ENCODE results near the gene SCIN.
"Not testable (repeated sequence)": the region's sequence is repeated elsewhere in the genome, so short reads cannot be mapped to it uniquely, and the experiment has no call there.

Gene SCIN

DNA sequence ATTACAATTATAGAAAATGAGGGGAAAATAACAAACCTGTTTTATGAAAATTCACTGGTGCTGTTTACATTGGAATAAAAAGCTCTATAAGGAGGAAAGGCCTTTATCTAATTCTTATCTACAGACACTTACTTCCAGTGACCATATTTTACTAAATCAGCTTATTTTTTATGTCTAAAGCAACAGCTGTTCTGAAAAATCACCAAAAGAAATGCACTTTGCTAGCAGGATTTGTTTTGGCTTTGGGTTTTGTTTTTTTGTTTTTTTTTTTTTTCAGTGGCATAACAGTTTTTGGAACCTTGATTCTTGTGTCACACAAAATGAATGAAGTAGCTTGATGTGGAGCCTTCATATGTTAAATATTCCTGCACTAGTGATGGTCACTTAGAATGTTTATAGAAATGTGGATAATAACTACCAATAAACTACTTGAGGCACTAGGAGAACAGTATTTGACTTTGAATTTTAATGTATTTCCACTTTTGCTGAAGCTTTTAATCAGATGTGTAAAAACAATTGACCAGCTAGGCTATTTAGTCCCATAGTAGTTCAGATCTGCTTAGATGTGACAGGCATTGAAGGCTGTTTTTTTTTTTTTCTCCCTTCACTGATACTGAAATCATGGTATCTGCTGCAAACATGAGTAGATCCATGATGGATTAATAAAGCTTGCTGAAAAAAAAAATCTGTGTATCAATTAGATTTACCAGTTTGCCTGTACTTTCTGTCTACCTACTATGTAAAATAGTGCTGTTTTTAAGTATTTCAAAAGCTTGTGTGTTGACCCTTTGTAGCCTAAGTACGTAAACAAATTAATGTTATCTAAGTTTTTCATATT lies 119.7 kb downstream of the SCIN start:
- DNase-seq = no peak

DNA sequence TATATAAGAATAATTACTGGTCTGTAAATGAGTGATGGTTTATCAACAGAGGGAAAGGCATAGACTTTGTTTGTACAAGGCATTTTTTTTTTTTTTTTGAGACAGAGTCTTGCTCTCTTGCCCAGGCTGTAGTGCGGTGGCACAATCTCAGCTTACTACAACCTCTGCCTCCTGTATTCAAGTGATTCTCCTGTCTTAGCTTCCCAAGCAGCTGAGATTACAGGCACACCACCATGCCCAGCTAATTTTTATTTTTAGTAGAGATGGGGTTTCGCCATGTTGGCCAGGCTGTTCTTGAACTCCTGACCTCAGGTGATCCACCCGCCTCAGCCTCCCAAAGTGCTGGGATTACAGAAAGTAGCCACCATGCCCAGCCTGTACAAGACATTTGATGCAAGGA lies 120.9 kb downstream of the SCIN start:
- DNase-seq = not testable (repeated sequence)

DNA sequence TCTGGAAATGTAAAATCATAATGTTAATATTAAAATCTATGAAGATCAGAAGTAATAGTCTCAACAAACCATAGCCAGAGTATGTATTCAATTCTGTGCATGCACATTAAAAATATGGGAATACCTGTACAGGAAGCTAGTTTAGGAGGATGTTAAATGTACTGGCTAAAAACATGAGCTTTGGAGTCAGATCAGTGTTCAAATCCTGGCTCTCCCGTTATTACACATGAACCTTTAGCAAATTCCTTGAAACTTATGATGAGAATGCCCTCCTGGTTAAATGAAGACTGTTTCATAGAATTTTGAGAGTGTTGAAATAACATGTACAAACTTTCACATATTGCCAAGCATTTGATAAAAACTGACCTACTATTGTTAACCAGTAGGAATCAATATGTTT lies 121.5 kb downstream of the SCIN start:
- DNase-seq = no peak

DNA sequence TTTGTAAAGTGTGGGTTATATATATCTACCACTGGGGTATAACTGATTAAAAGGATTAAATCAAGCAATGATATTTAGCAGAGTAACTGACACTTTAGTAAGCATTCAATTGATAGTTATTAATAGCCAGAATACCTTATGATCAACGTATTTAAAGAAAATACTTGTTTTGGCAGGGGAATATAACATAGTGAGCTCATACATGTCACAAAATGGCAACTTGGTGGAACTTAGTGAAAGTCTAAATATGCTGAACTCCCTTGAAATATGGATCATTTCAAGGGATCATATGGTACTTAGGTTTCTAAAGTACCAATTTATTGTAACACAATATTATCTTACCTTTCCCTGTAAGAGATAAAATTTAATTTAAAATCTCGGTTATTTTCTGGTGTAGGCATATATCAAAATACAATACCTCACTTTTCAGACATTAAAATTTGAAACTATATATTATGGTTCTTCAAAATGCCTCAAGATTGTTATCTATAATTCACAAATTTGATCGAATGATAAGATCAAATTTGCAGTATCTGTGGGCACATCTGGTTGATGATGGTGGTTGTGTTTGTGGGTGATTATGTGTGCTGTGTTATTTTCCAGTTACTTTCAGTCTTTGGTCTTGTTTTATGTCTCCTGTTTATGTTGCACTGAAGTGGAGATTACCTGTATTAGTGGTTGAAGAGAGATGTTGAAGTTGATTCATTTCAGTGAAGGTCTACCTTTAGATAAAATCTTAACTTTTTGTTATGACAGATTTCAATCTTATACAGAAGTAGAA lies 122.1 kb downstream of the SCIN start:
- no peak for DNase-seq

DNA sequence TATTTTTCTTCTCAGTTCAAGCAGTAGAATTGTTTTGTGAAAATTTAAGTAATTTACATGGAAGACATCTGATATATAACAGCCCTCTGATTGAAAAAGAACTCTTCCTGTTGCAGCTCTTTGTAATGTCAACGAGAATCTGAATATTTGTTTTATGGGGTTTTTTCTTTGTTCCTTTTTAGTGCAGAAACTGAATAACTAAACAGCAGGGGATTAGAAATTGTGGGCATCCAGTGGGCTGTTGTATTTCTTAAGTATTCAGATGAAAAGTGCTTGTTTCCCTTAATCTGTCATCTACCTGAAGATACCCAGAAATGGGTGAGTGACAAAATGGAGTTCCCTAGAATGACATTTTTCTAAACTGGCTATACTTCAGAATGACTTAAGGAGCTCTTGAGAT lies 124.3 kb downstream of the SCIN start:
- no peak for DNase-seq

DNA sequence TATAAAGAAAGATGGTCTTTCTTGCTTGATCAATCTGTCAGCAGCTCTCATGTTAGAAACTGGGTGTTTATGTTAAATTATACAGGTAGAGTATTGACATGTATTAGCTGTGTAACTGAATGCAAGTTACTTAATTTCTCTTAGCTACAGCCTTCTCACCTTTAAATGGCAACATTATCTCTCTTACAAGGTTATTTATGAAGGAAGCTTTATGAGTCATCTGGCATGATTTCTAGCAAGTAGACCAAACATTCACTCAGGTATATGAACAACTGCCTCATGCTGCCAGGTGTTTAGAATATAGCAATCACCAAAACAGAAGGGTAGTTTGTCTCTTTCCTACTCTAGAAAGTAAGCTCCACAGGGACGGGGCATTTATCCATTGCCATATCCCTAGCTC lies 125.4 kb downstream of the SCIN start:
- no peak for DNase-seq

DNA sequence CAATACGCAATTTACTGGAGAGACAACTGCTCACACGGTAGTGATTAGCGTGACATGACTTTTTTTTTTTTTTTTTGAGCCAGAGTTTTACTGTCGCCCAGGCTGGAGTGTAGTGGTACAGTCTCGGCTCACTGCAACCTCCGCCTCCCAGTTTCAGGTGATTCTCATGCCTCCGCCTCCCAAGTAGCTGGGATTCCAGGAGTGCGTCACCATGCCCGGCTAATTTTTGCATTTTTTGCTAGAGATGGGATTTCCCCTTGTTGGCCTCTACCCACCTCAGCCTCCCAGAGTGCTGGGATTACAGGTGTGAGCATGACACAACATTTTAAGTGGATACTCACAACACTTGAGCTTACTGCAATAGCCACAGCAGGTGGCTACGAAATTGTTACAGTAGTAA lies 128.8 kb downstream of the SCIN start:
- no peak for DNase-seq

DNA sequence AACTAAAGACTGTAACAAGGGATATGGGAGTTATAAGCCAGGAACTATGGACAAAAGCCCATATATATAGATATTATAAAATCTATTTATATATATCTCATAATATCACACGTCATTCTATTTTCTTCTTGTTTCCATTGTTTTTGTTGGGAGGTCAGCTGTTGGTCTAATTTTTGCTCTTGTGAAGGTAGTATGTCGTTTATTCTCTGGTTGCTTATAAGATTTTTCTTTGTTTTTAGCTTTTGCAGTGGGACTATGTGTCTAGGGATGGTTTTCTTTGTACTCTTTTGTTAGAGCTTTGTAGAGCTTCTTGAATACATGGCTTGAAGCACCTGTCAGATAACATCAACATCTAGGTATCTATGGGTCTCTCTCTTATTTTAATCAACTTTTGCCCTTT lies 130.9 kb downstream of the SCIN start:
- no peak for DNase-seq

DNA sequence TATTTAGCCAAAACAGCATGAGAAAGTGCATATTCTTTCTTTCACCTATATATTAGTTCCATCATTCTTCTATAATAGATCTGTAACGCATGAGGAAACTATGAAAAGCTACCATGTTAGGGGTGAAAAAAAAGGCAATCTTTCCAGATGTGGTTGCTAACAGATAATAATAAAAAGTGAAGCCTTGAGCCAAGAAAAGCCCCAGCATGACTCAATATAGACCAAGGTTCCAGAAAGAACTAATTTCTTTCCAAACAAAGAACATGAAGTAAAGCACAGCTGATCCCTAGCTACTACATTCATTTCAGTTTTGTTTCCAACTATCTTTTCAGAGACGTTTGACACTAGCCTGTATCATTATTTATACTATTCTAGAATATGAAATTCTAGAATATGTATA lies 133.4 kb downstream of the SCIN start:
- no peak for DNase-seq

DNA sequence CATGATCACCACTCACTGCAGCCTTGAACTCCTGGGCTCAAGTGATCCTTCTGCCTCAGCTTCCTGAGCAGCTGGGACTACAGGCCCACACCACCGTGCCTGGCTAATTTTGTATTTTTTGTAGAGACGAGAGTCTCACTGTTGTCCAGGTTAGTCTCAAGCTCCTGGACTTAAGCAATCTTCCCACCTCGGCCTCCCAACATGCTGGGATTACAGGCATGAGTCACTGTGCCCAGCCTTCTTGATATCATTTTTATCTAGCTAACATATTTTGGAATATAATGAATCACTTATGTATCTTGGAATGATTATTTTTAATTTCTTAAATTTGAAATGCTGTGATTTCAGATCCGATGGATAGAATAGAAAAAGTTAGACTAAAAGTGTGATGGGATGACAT lies 135.4 kb downstream of the SCIN start:
- no peak for DNase-seq

DNA sequence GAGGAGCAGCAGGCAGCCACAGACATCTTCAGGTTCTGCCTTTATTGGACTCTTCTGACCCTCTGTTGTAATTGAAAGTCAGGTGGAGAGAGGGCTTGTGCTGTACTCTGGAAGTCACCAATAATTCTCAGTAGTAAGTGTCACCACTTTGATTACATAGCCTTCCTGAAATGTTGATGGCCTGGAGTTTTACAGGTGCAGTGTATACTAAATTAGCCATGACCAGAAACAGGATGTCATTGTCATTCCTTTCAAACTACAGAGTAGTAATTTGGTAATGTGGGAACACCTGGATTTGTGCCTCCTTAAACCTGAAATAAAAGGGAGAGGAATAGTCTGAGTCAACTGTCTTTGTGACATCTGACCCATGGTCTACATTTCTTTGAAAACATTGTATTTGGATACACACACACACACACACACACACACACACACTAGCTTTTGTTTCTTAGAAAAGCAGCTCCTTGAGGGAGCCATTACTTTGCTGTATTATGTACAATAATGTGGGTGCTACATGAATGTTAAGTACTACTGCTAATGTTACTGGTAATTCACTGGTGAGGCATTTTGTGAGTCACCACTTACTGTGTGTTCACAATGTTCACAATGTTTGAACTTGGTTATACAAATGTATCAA lies 136.5 kb downstream of the SCIN start:
- no peak for DNase-seq

DNA sequence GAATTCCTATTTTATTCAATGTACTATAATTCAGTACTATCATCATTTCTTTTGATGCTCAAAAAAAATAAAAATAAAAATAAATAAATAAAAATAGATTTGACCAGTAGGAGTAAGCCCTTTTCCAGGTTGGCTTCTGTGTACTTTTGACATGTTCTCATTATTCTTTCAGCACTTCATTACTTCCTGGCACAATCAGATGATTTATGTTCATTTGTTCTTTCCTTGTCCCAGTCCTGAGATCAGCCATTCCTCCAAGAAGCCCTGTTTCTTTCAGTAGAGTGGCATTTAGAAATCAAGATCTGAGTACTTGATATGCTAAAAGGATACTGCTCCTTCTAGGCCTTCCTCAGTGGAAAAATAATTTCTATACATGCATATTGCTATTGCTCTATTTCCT lies 137.8 kb downstream of the SCIN start:
- DNase-seq = no peak

All from stimulated activated naive CD4-positive, alpha-beta T cell (primary cell).